SK-N-SH (cell line): ENCODE measurements around the gene NEK9. TPM values are rescaled to one million over a fixed set of nuclear protein-coding genes. Genes with fewer than 3 reads are reported as not detected.

Source experiments
- CTCF ChIA-PET: fragments of 300-600, 350-600 bp; formaldehyde crosslinking; extraction: SDS; loops from one replicate; lab custom pipeline; 2021; lab: Yijun Ruan, JAX
- POLR2A ChIA-PET: fragments of 350-600 bp; sonication (Branson Sonifier 250); formaldehyde crosslinking; extraction: SDS; loops from one replicate; lab custom pipeline; 2020; ENCODE audit warnings: antibody characterized with exemption, inconsistent platforms; lab: Yijun Ruan, JAX
- DNase-seq: peaks from one replicate; pipeline ENCODE4 v3.0.0; 2012
- H2AFZ ChIP-seq: fragments of 200-600 bp; sonication (generic); 2 replicates; pipeline ENCODE4 v1.8.1; 2016; ENCODE audit warnings: antibody characterized with exemption, mild to moderate bottlenecking, low read depth
- H3F3A ChIP-seq: fragments of 200-600 bp; sonication (generic); replicated peaks from 2 replicates; pipeline ENCODE3; 2016; ENCODE audit warnings: antibody characterized with exemption, mild to moderate bottlenecking; ENCODE audit not compliant: insufficient read depth
- H3K27ac ChIP-seq, 2 experiments: fragments of 200-500 bp in 1 of 2; fragments of 200-600 bp in 1 of 2; sonication (Bioruptor generic) in 1 of 2; sonication (generic), shearing (Covaris generic) in 1 of 2; 2 replicates each; pipeline versions ENCODE4 v1.5.1 to v1.6.1; 2014 to 2016; ENCODE audit warnings: low read depth in 2 of 2, inconsistent platforms in 1 of 2, low read length in 1 of 2, mild to moderate bottlenecking in 1 of 2, mixed read lengths in 1 of 2
- H3K27me3 ChIP-seq: fragments of 200-600 bp; sonication (generic), shearing (Covaris generic); 2 replicates; pipeline ENCODE4 v1.6.1; 2016; ENCODE audit warnings: mixed run types; ENCODE audit not compliant: insufficient read depth
- H3K36me3 ChIP-seq, 2 experiments: fragments of 200-500 bp in 1 of 2; fragments of 200-600 bp in 1 of 2; sonication (Bioruptor generic) in 1 of 2; sonication (generic) in 1 of 2; replicated peaks in 1 of 2; 2 replicates each; pipeline versions ENCODE3 to v1.5.1; 2014 to 2016; ENCODE audit warnings: low read length in 1 of 2, mild to moderate bottlenecking in 1 of 2; ENCODE audit not compliant: insufficient read depth in 2 of 2, control insufficient read depth in 1 of 2
- H3K4me1 ChIP-seq, 2 experiments: fragments of 200-500 bp in 1 of 2; fragments of 200-600 bp in 1 of 2; sonication (Bioruptor generic) in 1 of 2; sonication (generic), shearing (Covaris generic) in 1 of 2; 2 replicates each; pipeline versions ENCODE4 v1.5.1 to v1.6.1; 2014 to 2016; ENCODE audit warnings: low read depth in 1 of 2, low read length in 1 of 2, mixed run types in 1 of 2; ENCODE audit not compliant: insufficient read depth in 2 of 2, control insufficient read depth in 1 of 2
- H3K4me2 ChIP-seq: fragments of 200-600 bp; sonication (generic), shearing (Covaris generic); 2 replicates; pipeline ENCODE4 v1.6.1; 2017; ENCODE audit warnings: mixed run types
- H3K4me3 ChIP-seq, 2 experiments: fragments of 200-500 bp in 1 of 2; fragments of 200-600 bp in 1 of 2; sonication (Bioruptor generic) in 1 of 2; sonication (generic), shearing (Covaris generic) in 1 of 2; 2 replicates each; pipeline versions ENCODE4 v1.5.1 to v1.8.1; 2014 to 2016; ENCODE audit warnings: low read depth in 2 of 2, inconsistent platforms in 1 of 2, low read length in 1 of 2, mild to moderate bottlenecking in 1 of 2, mixed read lengths in 1 of 2, moderate library complexity in 1 of 2
- H3K79me2 ChIP-seq: fragments of 200-600 bp; sonication (generic); 2 replicates; pipeline ENCODE4 v1.8.1; 2017; ENCODE audit warnings: mild to moderate bottlenecking; ENCODE audit not compliant: insufficient read depth
- H3K9ac ChIP-seq: fragments of 200-600 bp; sonication (generic); 2 replicates; pipeline ENCODE4 v1.6.1; 2017; ENCODE audit warnings: mixed run types
- H3K9me2 ChIP-seq: fragments of 200-600 bp; sonication (generic); 2 replicates; pipeline ENCODE4 v1.6.1; 2017; ENCODE audit warnings: mixed run types
- H3K9me3 ChIP-seq: fragments of 200-600 bp; sonication (generic); 2 replicates; pipeline ENCODE4 v1.6.1; 2017; ENCODE audit warnings: mixed run types, mild to moderate bottlenecking, moderate library complexity
- H4K20me1 ChIP-seq: fragments of 200-600 bp; sonication (generic); 2 replicates; pipeline ENCODE4 v1.6.1; 2017; ENCODE audit warnings: mild to moderate bottlenecking, mixed run types; ENCODE audit not compliant: insufficient read depth
- GATA2 ChIP-seq: sonication (generic); formaldehyde crosslinking; IDR thresholded peaks from 2 replicates; pipeline ENCODE4 v1.5.0; 2020; ENCODE audit warnings: mild to moderate bottlenecking, missing genetic modification reagents
- JUND ChIP-seq: IDR thresholded peaks from 2 replicates; pipeline ENCODE4 v1.4.0; 2012
- NRF1 ChIP-seq: IDR thresholded peaks from 2 replicates; pipeline ENCODE4 v1.6.1; 2012; ENCODE audit warnings: low read depth, mild to moderate bottlenecking, low read length
- RCOR1 ChIP-seq: fragments of 150-350 bp; IDR thresholded peaks from 2 replicates; pipeline ENCODE4 v1.6.1; 2017; ENCODE audit warnings: antibody characterized with exemption, low read length
- RFX5 ChIP-seq: IDR thresholded peaks from 2 replicates; pipeline ENCODE4 v1.6.1; 2012; ENCODE audit warnings: mild to moderate bottlenecking, improper control_type of control experiment, low read length
- WGBS: methylation state at CpG from one replicate; pipeline ENCODE4 v1.1.6; 2017; ENCODE audit warnings: low lambda C conversion rate; 5-methylcytosine and 5-hydroxymethylcytosine counted together
- polyA plus RNA-seq, 3 experiments: library from polyadenylated mRNA; depleted of rRNA; stranded (reverse); fragments of >200 nt; gene quantifications; 2 replicates each; pipeline ENCODE4 v1.2.3, GENCODE V29; 2012
- TF ChIP-seq, protein P1 (sequence below): fragments of 150-350 bp; IDR thresholded peaks from 2 replicates; pipeline ENCODE4 v1.6.1; 2016; ENCODE audit warnings: mild to moderate bottlenecking, low read depth, low read length
- TF ChIP-seq, protein P2 (sequence below): fragments of 150-350 bp; IDR thresholded peaks from 2 replicates; pipeline ENCODE4 v1.6.1; 2017; ENCODE audit warnings: antibody characterized with exemption, low read length, low read depth, borderline replicate concordance
- TF ChIP-seq, protein P3 (sequence below): IDR thresholded peaks from 2 replicates; pipeline ENCODE4 v1.6.1; 2012; ENCODE audit warnings: mild to moderate bottlenecking, low read depth, low read length, moderate library complexity
- TF ChIP-seq, protein P4 (sequence below): IDR thresholded peaks from 2 replicates; pipeline ENCODE4; 2012

NEK9 gene
- polyA plus RNA-seq, 1 of the 3 experiments (the other 2 are of a cell fraction): 48.1 TPM

DNA sequence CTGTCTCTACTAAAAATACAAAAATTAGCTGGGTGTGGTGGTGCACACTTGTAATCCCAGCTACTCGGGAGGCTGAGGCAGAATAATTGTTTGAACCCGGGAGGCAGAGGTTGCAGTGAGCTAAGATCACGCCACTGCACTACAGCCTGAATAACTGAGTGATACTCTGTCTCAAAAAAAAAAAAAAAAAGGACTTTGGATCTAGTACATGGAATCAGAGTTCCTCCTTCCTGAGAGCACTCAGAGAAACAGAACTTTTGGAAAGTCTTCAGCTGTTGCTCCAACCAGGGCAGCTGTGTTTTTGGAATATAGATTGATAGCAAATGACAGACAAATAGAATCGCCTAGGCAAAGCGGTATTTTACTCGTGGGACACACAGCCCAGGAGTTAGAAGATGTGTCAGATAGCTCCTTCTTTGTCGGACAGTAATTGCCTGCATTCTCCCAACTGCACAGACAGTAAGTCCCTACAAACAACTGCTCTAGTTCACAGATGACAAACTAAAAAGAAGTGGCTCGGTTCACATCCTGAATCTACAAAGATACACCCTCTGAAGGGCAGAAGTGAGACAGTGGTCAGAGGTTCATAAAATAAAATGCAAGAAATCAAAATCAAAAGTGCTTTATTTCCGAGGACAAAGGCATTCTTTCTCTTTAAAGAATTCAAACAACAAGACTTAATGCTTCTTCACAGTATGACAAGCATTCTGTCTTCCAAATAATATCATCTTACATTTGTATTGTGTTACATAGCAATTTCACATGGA, 17.1 kb upstream of the NEK9 start:
- H3K27me3 ChIP-seq: no peaks in the 10 kb centered on the region
- POLR2A ChIA-PET: no interaction called here
- no peaks in the 10 kb centered on the region for H3K9me2 ChIP-seq
- H2AFZ ChIP-seq: no peak overlapping the region
- H4K20me1 ChIP-seq: peaks cover 10% of the 10 kb centered on the region; the same call in 1 of the 2 replicates
- 95% methylated on average over 9 of the region's 9 CpGs for WGBS
- H3K9me3 ChIP-seq: no peaks in the 10 kb centered on the region
- no peak overlapping the region for H3K27ac ChIP-seq
- CTCF ChIA-PET: interaction anchor here (1.1 to 11.9 kb wide), 4 partner anchors 9 to 160 kb away, joined by 4 to 92 read pairs (median 7); no protein-coding TSS in a partner anchor
- H3K9ac ChIP-seq: no peak overlapping the region
- H3K4me2 ChIP-seq: no peak overlapping the region
- H3K4me3 ChIP-seq: no peak overlapping the region
- peaks cover 50% of the 10 kb centered on the region for H3K79me2 ChIP-seq
- no peak for DNase-seq
- H3K36me3 ChIP-seq: peaks cover 15 to 31% of the 10 kb centered on the region in 2 experiments
- no peaks in the 10 kb centered on the region for H3F3A ChIP-seq
- peaks cover 0 to 2% of the 10 kb centered on the region in 2 experiments; a peak in 3 of 4 replicates for H3K4me1 ChIP-seq
- TF ChIP-seq GATA2 (CRISPR knock-in tag) (no peak), JUND (no peak), RFX5 (no peak), RCOR1 (no peak), NRF1 (no peak)
- TF ChIP-seq, protein P1, sequence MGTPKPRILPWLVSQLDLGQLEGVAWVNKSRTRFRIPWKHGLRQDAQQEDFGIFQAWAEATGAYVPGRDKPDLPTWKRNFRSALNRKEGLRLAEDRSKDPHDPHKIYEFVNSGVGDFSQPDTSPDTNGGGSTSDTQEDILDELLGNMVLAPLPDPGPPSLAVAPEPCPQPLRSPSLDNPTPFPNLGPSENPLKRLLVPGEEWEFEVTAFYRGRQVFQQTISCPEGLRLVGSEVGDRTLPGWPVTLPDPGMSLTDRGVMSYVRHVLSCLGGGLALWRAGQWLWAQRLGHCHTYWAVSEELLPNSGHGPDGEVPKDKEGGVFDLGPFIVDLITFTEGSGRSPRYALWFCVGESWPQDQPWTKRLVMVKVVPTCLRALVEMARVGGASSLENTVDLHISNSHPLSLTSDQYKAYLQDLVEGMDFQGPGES: no peak
- TF ChIP-seq, protein P2, sequence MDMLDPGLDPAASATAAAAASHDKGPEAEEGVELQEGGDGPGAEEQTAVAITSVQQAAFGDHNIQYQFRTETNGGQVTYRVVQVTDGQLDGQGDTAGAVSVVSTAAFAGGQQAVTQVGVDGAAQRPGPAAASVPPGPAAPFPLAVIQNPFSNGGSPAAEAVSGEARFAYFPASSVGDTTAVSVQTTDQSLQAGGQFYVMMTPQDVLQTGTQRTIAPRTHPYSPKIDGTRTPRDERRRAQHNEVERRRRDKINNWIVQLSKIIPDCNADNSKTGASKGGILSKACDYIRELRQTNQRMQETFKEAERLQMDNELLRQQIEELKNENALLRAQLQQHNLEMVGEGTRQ: no peak
- TF ChIP-seq, protein P3, sequence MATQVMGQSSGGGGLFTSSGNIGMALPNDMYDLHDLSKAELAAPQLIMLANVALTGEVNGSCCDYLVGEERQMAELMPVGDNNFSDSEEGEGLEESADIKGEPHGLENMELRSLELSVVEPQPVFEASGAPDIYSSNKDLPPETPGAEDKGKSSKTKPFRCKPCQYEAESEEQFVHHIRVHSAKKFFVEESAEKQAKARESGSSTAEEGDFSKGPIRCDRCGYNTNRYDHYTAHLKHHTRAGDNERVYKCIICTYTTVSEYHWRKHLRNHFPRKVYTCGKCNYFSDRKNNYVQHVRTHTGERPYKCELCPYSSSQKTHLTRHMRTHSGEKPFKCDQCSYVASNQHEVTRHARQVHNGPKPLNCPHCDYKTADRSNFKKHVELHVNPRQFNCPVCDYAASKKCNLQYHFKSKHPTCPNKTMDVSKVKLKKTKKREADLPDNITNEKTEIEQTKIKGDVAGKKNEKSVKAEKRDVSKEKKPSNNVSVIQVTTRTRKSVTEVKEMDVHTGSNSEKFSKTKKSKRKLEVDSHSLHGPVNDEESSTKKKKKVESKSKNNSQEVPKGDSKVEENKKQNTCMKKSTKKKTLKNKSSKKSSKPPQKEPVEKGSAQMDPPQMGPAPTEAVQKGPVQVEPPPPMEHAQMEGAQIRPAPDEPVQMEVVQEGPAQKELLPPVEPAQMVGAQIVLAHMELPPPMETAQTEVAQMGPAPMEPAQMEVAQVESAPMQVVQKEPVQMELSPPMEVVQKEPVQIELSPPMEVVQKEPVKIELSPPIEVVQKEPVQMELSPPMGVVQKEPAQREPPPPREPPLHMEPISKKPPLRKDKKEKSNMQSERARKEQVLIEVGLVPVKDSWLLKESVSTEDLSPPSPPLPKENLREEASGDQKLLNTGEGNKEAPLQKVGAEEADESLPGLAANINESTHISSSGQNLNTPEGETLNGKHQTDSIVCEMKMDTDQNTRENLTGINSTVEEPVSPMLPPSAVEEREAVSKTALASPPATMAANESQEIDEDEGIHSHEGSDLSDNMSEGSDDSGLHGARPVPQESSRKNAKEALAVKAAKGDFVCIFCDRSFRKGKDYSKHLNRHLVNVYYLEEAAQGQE: no peak
- TF ChIP-seq, protein P4, sequence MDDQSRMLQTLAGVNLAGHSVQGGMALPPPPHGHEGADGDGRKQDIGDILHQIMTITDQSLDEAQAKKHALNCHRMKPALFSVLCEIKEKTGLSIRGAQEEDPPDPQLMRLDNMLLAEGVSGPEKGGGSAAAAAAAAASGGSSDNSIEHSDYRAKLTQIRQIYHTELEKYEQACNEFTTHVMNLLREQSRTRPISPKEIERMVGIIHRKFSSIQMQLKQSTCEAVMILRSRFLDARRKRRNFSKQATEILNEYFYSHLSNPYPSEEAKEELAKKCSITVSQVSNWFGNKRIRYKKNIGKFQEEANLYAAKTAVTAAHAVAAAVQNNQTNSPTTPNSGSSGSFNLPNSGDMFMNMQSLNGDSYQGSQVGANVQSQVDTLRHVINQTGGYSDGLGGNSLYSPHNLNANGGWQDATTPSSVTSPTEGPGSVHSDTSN: no peak
